Heart left ventricle (tissue), 13 donors: Measurements from ENCODE around the gene CD8A.

Source experiments
- POLR2A ChIP-seq, 2 donors: fragments of 450-650 bp; IDR thresholded peaks; one replicate each; pipeline ENCODE4 v1.6.1; 2017; ENCODE audit warnings: antibody characterized with exemption in 2 of 2, mild to moderate bottlenecking in 2 of 2, moderate library complexity in 2 of 2
- TF ChIP-seq, protein P1 (sequence below), 12 donors: fragments of 200-600 bp; sonication (generic) in 4 of 12; IDR thresholded peaks; one replicate each; pipeline versions ENCODE4 v1.5.0 to v1.8.0; 2018 to 2022; ENCODE audit warnings: antibody characterized with exemption in 12 of 12, mild to moderate bottlenecking in 5 of 12
- donor health status: ischemic (EF 13 %, LVEDD 7.1; RV severe dilation, severe dysfunction).
- donor health status: DM: no; HTN: yes; CAD: no.
- donor health status: DM: no; HTN: no; CAD: no.
- donor health status: ischemic (EF 25% LVEDD 6.9; RV normal size, moderate dysfunction).
- donor health status: ischemic (EF 25% LVEDD 5.7; RV mildly dilated, moderate dysfunction).
- donor health status: ischemic (EF 35%, LVEDD 5.7; RV mildly dilated, moderate dysfunction).
- donor health status: nonischemic (EF 11% LVEDD 7.7; RV severe dilation, severe dysfunction).
- donor health status: DM: yes; HTN: yes; CAD: no.
- donor health status: PGD.
- donor health status: ischemic (EF 29% LVEDD 5.4; RV normal size, mild dysfunction).
- donor health status: nonischemic (EF 23%, LVEDD 6.1; RV moderate dilation, normal function).

DNA sequence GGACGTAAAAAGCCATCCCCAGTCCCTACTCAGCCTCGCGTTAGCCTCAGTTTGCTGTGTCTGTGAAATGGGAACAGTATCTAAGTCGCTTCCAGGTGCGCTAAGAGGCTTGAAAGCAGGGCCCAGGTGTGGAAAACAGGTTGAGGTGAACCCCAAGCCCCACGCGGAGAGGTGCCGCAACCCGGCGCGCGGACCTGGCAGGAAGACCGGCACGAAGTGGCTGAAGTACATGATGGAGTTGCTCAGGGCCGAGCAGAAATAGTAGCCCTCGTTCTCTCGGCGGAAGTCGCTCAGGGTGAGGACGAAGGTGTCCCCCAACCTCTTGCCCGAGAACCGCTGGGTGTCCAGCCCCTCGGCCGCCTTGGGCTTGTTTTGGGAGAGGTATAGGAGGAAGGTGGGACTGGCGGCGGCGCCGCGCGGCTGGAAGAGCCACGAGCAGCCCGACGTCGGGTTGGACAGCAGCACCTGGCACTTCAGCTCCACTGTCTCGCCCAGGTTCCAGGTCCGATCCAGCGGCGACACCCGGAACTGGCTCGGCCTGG, 508 bp downstream of the CD8A start:
- TF ChIP-seq, protein P1, sequence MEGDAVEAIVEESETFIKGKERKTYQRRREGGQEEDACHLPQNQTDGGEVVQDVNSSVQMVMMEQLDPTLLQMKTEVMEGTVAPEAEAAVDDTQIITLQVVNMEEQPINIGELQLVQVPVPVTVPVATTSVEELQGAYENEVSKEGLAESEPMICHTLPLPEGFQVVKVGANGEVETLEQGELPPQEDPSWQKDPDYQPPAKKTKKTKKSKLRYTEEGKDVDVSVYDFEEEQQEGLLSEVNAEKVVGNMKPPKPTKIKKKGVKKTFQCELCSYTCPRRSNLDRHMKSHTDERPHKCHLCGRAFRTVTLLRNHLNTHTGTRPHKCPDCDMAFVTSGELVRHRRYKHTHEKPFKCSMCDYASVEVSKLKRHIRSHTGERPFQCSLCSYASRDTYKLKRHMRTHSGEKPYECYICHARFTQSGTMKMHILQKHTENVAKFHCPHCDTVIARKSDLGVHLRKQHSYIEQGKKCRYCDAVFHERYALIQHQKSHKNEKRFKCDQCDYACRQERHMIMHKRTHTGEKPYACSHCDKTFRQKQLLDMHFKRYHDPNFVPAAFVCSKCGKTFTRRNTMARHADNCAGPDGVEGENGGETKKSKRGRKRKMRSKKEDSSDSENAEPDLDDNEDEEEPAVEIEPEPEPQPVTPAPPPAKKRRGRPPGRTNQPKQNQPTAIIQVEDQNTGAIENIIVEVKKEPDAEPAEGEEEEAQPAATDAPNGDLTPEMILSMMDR (IDR thresholded peaks at IDR 0.05): no peak
- no peak for TF ChIP-seq POLR2A (IDR thresholded peaks at IDR 0.05)
